H4 (cell line): ENCODE measurements around the gene CACNB2. TPM values are rescaled to one million over a fixed set of nuclear protein-coding genes. Genes with fewer than 3 reads are reported as not detected.

Source experiments
- DNase-seq: peaks from one replicate; pipeline ENCODE4 v3.0.0-alpha.2; 2015; ENCODE audit warnings: low spot score
- total RNA-seq: library from RNA; depleted of rRNA; stranded (reverse); fragments of >200 nt; shearing (Covaris generic); gene quantifications from 2 replicates; pipeline ENCODE4 v1.2.3, GENCODE V29; 2014

Gene CACNB2
- total RNA-seq, 1 experiment from 2014 or later = 1.2 TPM

DNA sequence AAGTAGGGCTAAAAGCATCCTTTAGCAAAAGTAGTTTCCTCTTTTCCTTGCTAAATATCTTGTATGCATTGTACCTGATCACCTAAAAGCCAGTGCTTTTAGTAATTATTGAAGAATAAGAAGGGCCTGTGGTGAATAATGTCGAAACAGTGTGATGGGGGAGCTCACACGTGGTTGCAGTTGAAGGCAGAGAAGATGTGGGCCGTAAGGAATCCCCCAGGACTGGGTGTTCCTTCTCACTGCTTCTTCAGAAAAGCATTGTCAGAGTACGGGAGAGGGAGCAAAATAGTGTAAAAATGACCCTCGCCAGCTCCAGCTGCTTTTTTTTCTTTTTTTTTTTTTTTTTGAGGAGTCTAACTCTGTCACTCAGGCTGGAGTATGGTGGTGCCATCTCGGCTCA is 310.1 kb downstream of the CACNB2 start:
- no peak for DNase-seq

DNA sequence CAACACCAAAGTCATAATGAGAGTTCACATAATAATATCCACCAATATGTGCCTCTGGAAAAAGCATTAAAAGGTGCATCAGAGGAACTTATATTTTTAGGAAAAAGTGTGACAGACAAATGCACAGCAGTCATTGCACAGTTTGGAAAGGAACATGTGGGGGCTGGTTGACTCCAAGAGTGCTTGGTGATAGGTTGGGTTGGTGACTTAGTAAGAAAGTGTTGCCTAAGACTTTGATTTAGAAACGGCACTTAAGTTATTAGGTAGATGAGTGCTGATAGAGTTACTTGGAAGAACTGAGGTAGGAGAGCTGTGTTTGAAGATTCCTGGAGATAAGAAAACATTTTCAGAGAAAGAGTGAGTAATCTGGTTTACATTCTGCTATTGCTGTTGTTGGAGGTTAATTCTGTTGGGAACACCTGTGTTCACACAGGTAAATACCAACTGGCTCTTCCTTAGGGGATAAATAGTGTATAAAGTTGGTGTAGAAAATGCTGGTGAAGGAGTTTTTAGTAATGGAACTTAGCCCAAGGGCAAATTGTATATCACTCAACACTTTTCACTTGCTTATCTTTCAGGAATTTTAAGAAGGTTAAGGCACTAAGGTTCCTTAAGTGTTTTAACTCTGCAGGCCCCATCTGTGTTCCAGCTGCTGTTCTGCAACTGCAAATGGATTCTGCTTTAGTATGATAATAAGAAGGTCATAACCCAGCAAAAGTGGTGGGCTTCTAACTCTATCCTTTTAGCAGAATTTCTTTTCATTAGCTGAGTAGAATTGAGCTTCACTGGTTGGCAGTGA is 315.1 kb downstream of the CACNB2 start:
- DNase-seq = no peak

DNA sequence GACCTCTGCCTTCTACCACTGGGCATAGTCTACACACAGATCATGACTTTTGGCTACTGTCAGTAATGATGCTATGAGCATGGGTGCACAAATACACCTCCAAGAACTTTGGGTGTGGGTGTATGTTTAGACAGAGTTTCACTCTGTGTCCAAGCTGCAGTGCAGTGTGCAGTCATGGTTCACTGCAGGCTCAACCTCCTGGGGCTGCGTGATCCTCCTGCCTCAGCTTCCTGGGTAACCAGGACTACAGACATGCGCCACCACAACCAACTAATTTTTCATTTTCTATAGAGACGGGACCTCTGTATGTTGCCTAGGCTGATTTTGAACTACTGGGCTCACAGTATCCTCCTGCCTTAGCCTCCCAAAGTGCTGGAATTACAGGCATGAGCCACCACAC is 316.8 kb downstream of the CACNB2 start:
- DNase-seq = no peak

DNA sequence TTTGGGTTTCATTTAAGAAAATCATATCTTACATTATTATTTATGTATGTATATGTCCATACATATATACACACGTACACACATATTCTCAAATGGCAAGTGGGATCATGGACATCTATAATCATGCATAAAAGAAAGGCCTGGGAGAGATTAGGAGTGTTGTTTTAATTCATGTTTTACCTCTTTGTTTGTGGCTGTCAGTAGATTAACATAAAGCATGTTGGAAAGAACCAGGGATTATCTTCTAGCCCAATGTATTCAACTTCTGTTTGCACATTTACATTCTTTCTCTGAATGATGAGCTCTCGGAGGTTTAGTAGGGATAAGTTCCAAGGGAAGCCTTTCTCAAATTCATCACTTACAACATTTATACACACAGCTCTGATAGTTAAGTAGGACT is 319.8 kb downstream of the CACNB2 start:
- no peak for DNase-seq

DNA sequence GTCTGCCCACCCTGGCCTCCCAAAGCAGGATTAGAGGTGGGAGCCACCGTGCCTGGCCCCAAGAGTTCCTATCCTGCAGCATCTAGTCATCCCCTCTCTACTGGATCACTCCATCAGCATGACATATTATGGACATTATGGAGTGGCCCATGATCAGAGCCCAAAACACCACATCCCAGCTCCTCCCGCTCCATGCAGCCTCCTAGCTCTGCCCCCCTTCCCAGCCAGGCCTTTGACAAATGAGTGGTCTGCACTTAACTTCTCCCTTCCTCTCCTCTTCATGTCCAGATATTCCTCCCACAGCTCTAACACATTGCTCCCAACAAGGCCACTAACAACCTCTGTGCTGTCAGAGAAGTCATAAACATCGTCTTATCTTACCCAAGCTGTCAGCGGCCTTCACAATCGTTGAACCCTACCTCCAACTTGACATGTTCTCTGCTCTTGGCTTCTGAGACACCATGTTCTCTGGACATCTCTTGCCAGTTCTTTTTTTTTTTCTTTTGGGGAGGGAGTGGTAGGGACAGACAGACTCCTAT is 323.5 kb downstream of the CACNB2 start:
- no peak for DNase-seq

- DNase-seq = no peak
These were observed 328.9 kb downstream of the CACNB2 start for GRCh38 chr10:18469125-18469524.

- no peak for DNase-seq
These were observed 332.8 kb downstream of the CACNB2 start for GRCh38 chr10:18472977-18473376.

GRCh38 chr10:18473424-18474117 is 333.3 kb downstream of the CACNB2 start:
- no peak for DNase-seq

DNA sequence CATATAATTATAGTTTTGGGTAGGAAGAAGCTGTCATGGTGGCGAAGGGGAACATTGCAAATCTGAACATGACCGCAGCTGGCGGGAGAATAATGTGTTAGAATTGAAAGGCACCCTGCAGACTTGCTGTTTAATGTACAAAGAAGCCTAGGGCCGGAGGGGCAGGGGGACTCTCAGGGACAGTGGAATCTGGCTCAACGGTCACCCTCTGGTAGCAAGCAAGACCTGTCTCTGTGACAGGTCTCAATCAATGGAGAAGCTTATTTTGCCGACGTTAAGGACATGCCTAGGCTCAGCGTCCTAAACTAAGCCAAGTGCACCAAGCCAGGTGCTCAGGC is 333.9 kb downstream of the CACNB2 start:
- no peak for DNase-seq

GRCh38 chr10:18476076-18476647 is 335.9 kb downstream of the CACNB2 start:
- DNase-seq = no peak

- DNase-seq = no peak
These were observed 338.1 kb downstream of the CACNB2 start for GRCh38 chr10:18478354-18478753.

- no peak for DNase-seq
These were observed 339.3 kb downstream of the CACNB2 start for GRCh38 chr10:18479502-18479901.

GRCh38 chr10:18483516-18484186 is 343.4 kb downstream of the CACNB2 start:
- no peak for DNase-seq

GRCh38 chr10:18486438-18486837 is 346.2 kb downstream of the CACNB2 start:
- DNase-seq = no peak

GRCh38 chr10:18490755-18491154 is 350.5 kb downstream of the CACNB2 start:
- DNase-seq = no peak

- DNase-seq = no peak
These were observed 357.7 kb downstream of the CACNB2 start for GRCh38 chr10:18497806-18498369.

- no peak for DNase-seq
These were observed 358.8 kb downstream of the CACNB2 start for GRCh38 chr10:18498998-18499397.

GRCh38 chr10:18500576-18500975 is 360.4 kb downstream of the CACNB2 start:
- DNase-seq = no peak

DNA sequence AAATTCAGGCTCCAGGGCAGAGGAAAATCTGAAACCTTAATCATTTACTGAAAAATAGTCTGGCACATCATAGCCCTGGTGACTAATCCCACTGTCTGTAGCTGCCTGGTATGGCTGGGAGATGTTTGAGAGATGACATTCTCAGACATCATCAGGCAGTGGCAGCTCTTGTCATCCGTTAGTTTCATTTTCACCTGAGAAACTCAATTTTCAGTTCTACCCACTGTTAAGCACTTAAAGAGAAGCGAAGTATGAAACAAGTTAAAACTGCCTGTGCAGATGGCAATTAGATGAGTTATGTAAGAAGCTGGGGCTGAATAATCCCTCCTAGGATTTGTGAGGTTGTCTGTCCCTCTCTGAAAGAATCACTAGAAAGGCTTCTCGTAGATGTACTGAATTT is 361.0 kb downstream of the CACNB2 start:
- DNase-seq = no peak

DNA sequence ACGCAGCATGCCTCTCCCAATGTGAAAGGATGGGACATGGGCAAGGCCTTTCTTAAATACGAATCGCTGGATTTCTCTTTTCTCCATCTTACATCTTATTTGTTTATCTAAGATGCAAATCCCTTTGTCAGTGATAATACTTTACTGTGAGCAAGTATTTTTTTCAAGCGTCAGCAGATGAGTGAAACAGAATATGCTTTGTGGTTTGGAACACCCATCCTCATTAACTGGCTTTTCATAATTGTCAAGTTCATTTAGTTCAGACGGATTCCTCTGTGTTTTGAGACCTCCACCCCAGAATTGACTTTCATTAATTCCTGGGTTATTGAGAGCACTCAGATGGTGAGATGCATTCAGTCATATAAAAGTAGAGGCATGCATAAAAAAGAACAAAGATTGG is 361.4 kb downstream of the CACNB2 start:
- no peak for DNase-seq

- DNase-seq = no peak
These were observed 363.9 kb downstream of the CACNB2 start for GRCh38 chr10:18504161-18504560.
